HG03558 (cell line): ENCODE results near the gene NNT.
"Not testable (repeated sequence)": the region's sequence is repeated elsewhere in the genome, so short reads cannot be mapped to it uniquely, and the experiment has no call there.

Experiments used
- ATAC-seq: cut with Tn5 transposase; IDR thresholded peaks from one replicate; pipeline ENCODE4 v1.9.1; 2021; ENCODE audit warnings: moderate number of reproducible peaks; ENCODE audit not compliant: unreplicated experiment; ENCODE audit errors: extremely low read depth

Gene NNT

GRCh38 chr5:43659075-43659474, 56.1 kb downstream of the NNT start:
- no peak for ATAC-seq

GRCh38 chr5:43661102-43661501, 58.1 kb downstream of the NNT start:
- ATAC-seq, result no peak

GRCh38 chr5:43663916-43664315, 60.9 kb downstream of the NNT start:
- no peak for ATAC-seq

GRCh38 chr5:43664501-43665040, 61.6 kb downstream of the NNT start:
- no peak for ATAC-seq

- not testable (repeated sequence) for ATAC-seq
Measured at GRCh38 chr5:43665749-43666148, 62.8 kb downstream of the NNT start.

- ATAC-seq, result not testable (repeated sequence)
Measured at GRCh38 chr5:43666728-43667127, 63.7 kb downstream of the NNT start.

GRCh38 chr5:43667379-43667778, 64.4 kb downstream of the NNT start:
- ATAC-seq, result not testable (repeated sequence)

- no peak for ATAC-seq
Measured at GRCh38 chr5:43674536-43674935, 71.6 kb downstream of the NNT start.

GRCh38 chr5:43675357-43675756, 72.4 kb downstream of the NNT start:
- ATAC-seq, result no peak

- ATAC-seq, result no peak
Measured at GRCh38 chr5:43676083-43676840, 73.3 kb downstream of the NNT start.

GRCh38 chr5:43677253-43677652, 74.3 kb downstream of the NNT start:
- ATAC-seq, result no peak

GRCh38 chr5:43679214-43679613, 76.2 kb downstream of the NNT start:
- ATAC-seq, result no peak

GRCh38 chr5:43680286-43680685, 77.3 kb downstream of the NNT start:
- no peak for ATAC-seq

- no peak for ATAC-seq
Measured at GRCh38 chr5:43683884-43684471, 81.0 kb downstream of the NNT start.

GRCh38 chr5:43685252-43685950, 82.4 kb downstream of the NNT start:
- ATAC-seq, result no peak

GRCh38 chr5:43687275-43687674, 84.3 kb downstream of the NNT start:
- ATAC-seq, result no peak

- no peak for ATAC-seq
Measured at GRCh38 chr5:43691275-43691674, 88.3 kb downstream of the NNT start.

GRCh38 chr5:43691893-43692292, 88.9 kb downstream of the NNT start:
- no peak for ATAC-seq

- ATAC-seq, result no peak
Measured at GRCh38 chr5:43693411-43693810, 90.4 kb downstream of the NNT start.

- ATAC-seq, result no peak
Measured at GRCh38 chr5:43694027-43694426, 91.0 kb downstream of the NNT start.

GRCh38 chr5:43696444-43696843, 93.5 kb downstream of the NNT start:
- ATAC-seq, result not testable (repeated sequence)
